ENCODE data around the gene XRCC1. TPM values are rescaled to one million over a fixed set of nuclear protein-coding genes. Genes with fewer than 3 reads are reported as not detected.

XRCC1 gene
- total RNA-seq (28.2 TPM), polyA plus RNA-seq (23.2 TPM)
- long read RNA-seq, donor 1: 0 reads
- long read RNA-seq, donor 2, transcript XRCC1-201 (17 exons, 2,802 nt): major isoform, 11 of 93 reads
- long read RNA-seq, donor 2, partial matches to known transcripts: 53 of 93 reads
- long read RNA-seq, donor 2, other reads (novel, unspliced or antisense): 28 of 93 reads
- long read RNA-seq, donor 3, partial matches to known transcripts: 9 of 13 reads
- long read RNA-seq, donor 3, other reads (novel, unspliced or antisense): 0 of 13 reads
- long read RNA-seq, donor 4, partial matches to known transcripts: 6 of 8 reads
- long read RNA-seq, donor 4, other reads (novel, unspliced or antisense): 0 of 8 reads
- long read RNA-seq, donor 5, partial matches to known transcripts: 16 of 22 reads
- long read RNA-seq, donor 5, other reads (novel, unspliced or antisense): 0 of 22 reads
- long read RNA-seq, donor 6, transcript XRCC1-201 (17 exons, 2,802 nt): major isoform, 6 of 8 reads
- long read RNA-seq, donor 6, partial matches to known transcripts: 0 of 8 reads
- long read RNA-seq, donor 6, other reads (novel, unspliced or antisense): 0 of 8 reads
- long read RNA-seq, donor 7, partial matches to known transcripts: 5 of 6 reads
- long read RNA-seq, donor 7, other reads (novel, unspliced or antisense): 0 of 6 reads
- long read RNA-seq, donor 8, partial matches to known transcripts: 0 of 2 reads
- long read RNA-seq, donor 8, other reads (novel, unspliced or antisense): 0 of 2 reads
- long read RNA-seq, donor 9, partial matches to known transcripts: 20 of 30 reads
- long read RNA-seq, donor 9, other reads (novel, unspliced or antisense): 6 of 30 reads
- long read RNA-seq, donor 10, partial matches to known transcripts: 0 of 2 reads
- long read RNA-seq, donor 10, other reads (novel, unspliced or antisense): 0 of 2 reads

GRCh38 chr19:43575156-43575950 is at the start of gene XRCC1, which contains the start of gene PINLYP:
XRCC1 (minus strand) TSS chr19:43575527; CDS start chr19:43575458, 69 bp downstream.
PINLYP (plus strand) TSS chr19:43575801; CDS start chr19:43577192, 1,391 bp downstream.
- Histone ChIP-seq H3K9me3 (ENCODE audit: control insufficient read depth in 2 of 2, insufficient read depth in 1 of 2, low read length in 1 of 2) (no peaks in the 10 kb centered on the region), H3K27me3 (ENCODE audit: control insufficient read depth in 2 of 2, insufficient read depth in 1 of 2, low read length in 1 of 2) (no peaks in the 10 kb centered on the region), H3K4me3 (ENCODE audit: low read length in 2 of 2) (peak within 1 kb of the TSS; percentile 65 to 85), H3K27ac (ENCODE audit: low read depth in 1 of 2, low read length in 1 of 2) (peak within 1 kb of the TSS; percentile 80 to 83), H3K36me3 (ENCODE audit: control insufficient read depth in 2 of 2, insufficient read depth in 2 of 2, low read length in 1 of 2) (peaks cover 4 to 12% of the 10 kb centered on the region in 2 donors), H3K4me1 (ENCODE audit: control insufficient read depth in 2 of 2, insufficient read depth in 2 of 2, low read length in 2 of 2) (peaks cover 15 to 34% of the 10 kb centered on the region in 2 donors)
- peak; percentile 94 to 99 (median 97) for DNase-seq (ENCODE audit: low read depth in 6 of 9, low spot score in 9 of 9)
- WGBS: under 1% methylated on average over 51 of the region's 51 CpGs

- peaks cover 16 to 22% of the 10 kb centered on the region in 2 donors for H3K4me1 ChIP-seq (ENCODE audit: control insufficient read depth in 2 of 2, insufficient read depth in 2 of 2, low read length in 2 of 2)
Observed at GRCh38 chr19:43624933-43625332, 49.6 kb upstream of the XRCC1 start.

GRCh38 chr19:43623889-43624670 is 48.8 kb upstream of the XRCC1 start:
- WGBS: 88% methylated on average over 35 of the region's 35 CpGs
- H3K4me1 ChIP-seq (ENCODE audit: control insufficient read depth in 2 of 2, insufficient read depth in 2 of 2, low read length in 2 of 2): peaks cover 16 to 23% of the 10 kb centered on the region in 2 donors
- no peak for DNase-seq (ENCODE audit: low read depth in 6 of 9, low spot score in 9 of 9)
- peaks cover 0 to 26% of the 10 kb centered on the region in 2 donors for H3K27me3 ChIP-seq (ENCODE audit: control insufficient read depth in 2 of 2, insufficient read depth in 1 of 2, low read length in 1 of 2)
- peak overlapping the region in 1 of 2 donors; percentile 73 for H3K27ac ChIP-seq (ENCODE audit: low read depth in 1 of 2, low read length in 1 of 2)
- H3K36me3 ChIP-seq (ENCODE audit: control insufficient read depth in 2 of 2, insufficient read depth in 2 of 2, low read length in 1 of 2): no peaks in the 10 kb centered on the region
- no peak overlapping the region for H3K4me3 ChIP-seq (ENCODE audit: low read length in 2 of 2)
- peaks cover 0 to 1% of the 10 kb centered on the region in 2 donors for H3K9me3 ChIP-seq (ENCODE audit: control insufficient read depth in 2 of 2, insufficient read depth in 1 of 2, low read length in 1 of 2)

More at GRCh38 chr19:43624933-43625332, 49.6 kb upstream of the XRCC1 start:
- Histone ChIP-seq H3K36me3 (ENCODE audit: control insufficient read depth in 2 of 2, insufficient read depth in 2 of 2, low read length in 1 of 2) (no peaks in the 10 kb centered on the region), H3K4me3 (ENCODE audit: low read length in 2 of 2) (no peak overlapping the region), H3K27ac (ENCODE audit: low read depth in 1 of 2, low read length in 1 of 2) (peak overlapping the region in 1 of 2 donors; percentile 73), H3K27me3 (ENCODE audit: control insufficient read depth in 2 of 2, insufficient read depth in 1 of 2, low read length in 1 of 2) (peaks cover 0 to 26% of the 10 kb centered on the region in 2 donors), H3K9me3 (ENCODE audit: control insufficient read depth in 2 of 2, insufficient read depth in 1 of 2, low read length in 1 of 2) (peaks cover 0 to 1% of the 10 kb centered on the region in 2 donors)
- peak; percentile 64 to 92 (median 84) for DNase-seq (ENCODE audit: low read depth in 6 of 9, low spot score in 9 of 9)
- 6% methylated on average over 30 of the region's 30 CpGs for WGBS

- Histone ChIP-seq H3K9me3 (ENCODE audit: control insufficient read depth in 2 of 2, insufficient read depth in 1 of 2, low read length in 1 of 2) (peaks cover 0 to 1% of the 10 kb centered on the region in 2 donors), H3K27me3 (ENCODE audit: control insufficient read depth in 2 of 2, insufficient read depth in 1 of 2, low read length in 1 of 2) (peaks cover 0 to 26% of the 10 kb centered on the region in 2 donors), H3K4me1 (ENCODE audit: control insufficient read depth in 2 of 2, insufficient read depth in 2 of 2, low read length in 2 of 2) (peaks cover 16 to 34% of the 10 kb centered on the region in 2 donors), H3K36me3 (ENCODE audit: control insufficient read depth in 2 of 2, insufficient read depth in 2 of 2, low read length in 1 of 2) (no peaks in the 10 kb centered on the region), H3K27ac (ENCODE audit: low read depth in 1 of 2, low read length in 1 of 2) (no peak overlapping the region), H3K4me3 (ENCODE audit: low read length in 2 of 2) (no peak overlapping the region)
- DNase-seq (ENCODE audit: low read depth in 6 of 9, low spot score in 9 of 9): no peak
- 97% methylated on average over 1 of the region's 1 CpG for WGBS
Observed at GRCh38 chr19:43622956-43623355, 47.6 kb upstream of the XRCC1 start.

- H3K27ac ChIP-seq (ENCODE audit: low read depth in 1 of 2, low read length in 1 of 2): no peak overlapping the region
- H3K4me1 ChIP-seq (ENCODE audit: control insufficient read depth in 2 of 2, insufficient read depth in 2 of 2, low read length in 2 of 2): peaks cover 16 to 34% of the 10 kb centered on the region in 2 donors
- no peak overlapping the region for H3K4me3 ChIP-seq (ENCODE audit: low read length in 2 of 2)
- H3K27me3 ChIP-seq (ENCODE audit: control insufficient read depth in 2 of 2, insufficient read depth in 1 of 2, low read length in 1 of 2): peaks cover 0 to 20% of the 10 kb centered on the region in 2 donors
- no peaks in the 10 kb centered on the region for H3K36me3 ChIP-seq (ENCODE audit: control insufficient read depth in 2 of 2, insufficient read depth in 2 of 2, low read length in 1 of 2)
- no peak for DNase-seq (ENCODE audit: low read depth in 6 of 9, low spot score in 9 of 9)
- H3K9me3 ChIP-seq (ENCODE audit: control insufficient read depth in 2 of 2, insufficient read depth in 1 of 2, low read length in 1 of 2): peaks cover 0 to 1% of the 10 kb centered on the region in 2 donors
- 93% methylated on average over 4 of the region's 4 CpGs for WGBS
Observed at GRCh38 chr19:43622070-43622469, 46.7 kb upstream of the XRCC1 start.

- H3K9me3 ChIP-seq (ENCODE audit: control insufficient read depth in 2 of 2, insufficient read depth in 1 of 2, low read length in 1 of 2): no peaks in the 10 kb centered on the region
- peak in 1 of 9 donors; percentile 83 for DNase-seq (ENCODE audit: low read depth in 6 of 9, low spot score in 9 of 9)
- no peaks in the 10 kb centered on the region for H3K36me3 ChIP-seq (ENCODE audit: control insufficient read depth in 2 of 2, insufficient read depth in 2 of 2, low read length in 1 of 2)
- peaks cover 16 to 31% of the 10 kb centered on the region in 2 donors for H3K4me1 ChIP-seq (ENCODE audit: control insufficient read depth in 2 of 2, insufficient read depth in 2 of 2, low read length in 2 of 2)
- WGBS: 58% methylated on average over 23 of the region's 23 CpGs
- peak overlapping the region; percentile 87 to 99 for H3K27ac ChIP-seq (ENCODE audit: low read depth in 1 of 2, low read length in 1 of 2)
- peak overlapping the region; percentile 81 to 94 for H3K4me3 ChIP-seq (ENCODE audit: low read length in 2 of 2)
- H3K27me3 ChIP-seq (ENCODE audit: control insufficient read depth in 2 of 2, insufficient read depth in 1 of 2, low read length in 1 of 2): peaks cover 0 to 3% of the 10 kb centered on the region in 2 donors
Observed at GRCh38 chr19:43620061-43621001, 45.0 kb upstream of the XRCC1 start.

- under 1% methylated on average over 81 of the region's 81 CpGs for WGBS
- Histone ChIP-seq H3K9me3 (ENCODE audit: control insufficient read depth in 2 of 2, insufficient read depth in 1 of 2, low read length in 1 of 2) (no peaks in the 10 kb centered on the region), H3K4me1 (ENCODE audit: control insufficient read depth in 2 of 2, insufficient read depth in 2 of 2, low read length in 2 of 2) (peaks cover 9 to 24% of the 10 kb centered on the region in 2 donors), H3K27ac (ENCODE audit: low read depth in 1 of 2, low read length in 1 of 2) (peak within 1 kb of the TSS; percentile 87 to 99), H3K27me3 (ENCODE audit: control insufficient read depth in 2 of 2, insufficient read depth in 1 of 2, low read length in 1 of 2) (no peaks in the 10 kb centered on the region), H3K4me3 (ENCODE audit: low read length in 2 of 2) (peak within 1 kb of the TSS; percentile 81 to 94), H3K36me3 (ENCODE audit: control insufficient read depth in 2 of 2, insufficient read depth in 2 of 2, low read length in 1 of 2) (no peaks in the 10 kb centered on the region)
- DNase-seq (ENCODE audit: low read depth in 6 of 9, low spot score in 9 of 9): peak; percentile 62 to 94 (median 84)
Observed at GRCh38 chr19:43619262-43620060, 44.1 kb upstream of the XRCC1 start, which contains the start of gene ZNF428. ZNF428 (minus strand) TSS chr19:43619629; CDS start chr19:43614304, 5,325 bp downstream.
